Caco-2 (cell line): Measurements from ENCODE around the gene ST6GALNAC1. TPM values are rescaled to one million over a fixed set of nuclear protein-coding genes. Genes with fewer than 3 reads are reported as not detected.

Experiments used
- BruUV-seq: library from RNA; stranded (reverse); fragments of 400-500 nt; replicated peaks from 2 replicates; lab custom pipeline; 2021; lab: Mats Ljungman, UMichigan
- CTCF ChIA-PET: fragments of 300-600 bp; sonication (Branson Sonifier 250); formaldehyde crosslinking; loops from one replicate; lab custom pipeline; 2022; ENCODE audit warnings: antibody characterized with exemption; lab: Charles Lee
- POLR2A ChIA-PET: fragments of 300-600 bp; sonication (Branson Sonifier 250); formaldehyde crosslinking; loops from one replicate; lab custom pipeline; 2022; ENCODE audit warnings: antibody characterized with exemption; lab: Charles Lee
- DNase-seq, 2 experiments: peaks; one replicate each; pipeline versions ENCODE4 v3.0.0 to v3.0.0-alpha.2; 2020 to 2022
- H3K27me3 ChIP-seq: replicated peaks from 2 replicates; pipeline ENCODE4 v1.6.0; 2011; ENCODE audit warnings: low read length; ENCODE audit not compliant: control insufficient read depth, insufficient read depth
- H3K36me3 ChIP-seq: 2 replicates; pipeline ENCODE4 v1.5.1; 2011; ENCODE audit warnings: low read length; ENCODE audit not compliant: control insufficient read depth, insufficient read depth
- H3K4me1 ChIP-seq: fragments of 250-450 bp; sonication (Bioruptor Pico); 2 replicates; pipeline ENCODE4 v1.5.1; 2020; ENCODE audit warnings: mild to moderate bottlenecking
- H3K4me3 ChIP-seq: 2 replicates; pipeline ENCODE4 v1.5.1; 2011; ENCODE audit warnings: low read depth, mild to moderate bottlenecking, control low read depth, low read length
- H3K9me3 ChIP-seq: fragments of 250-450 bp; sonication (Bioruptor Pico); 2 replicates; pipeline ENCODE4 v1.5.1; 2020; ENCODE audit warnings: mild to moderate bottlenecking, moderate library complexity
- H3K27ac Mint-ChIP-seq: one replicate; pipeline ENCODE4 v1.8.0; 2022; ENCODE audit warnings: mixed read lengths; ENCODE audit not compliant: unreplicated experiment
- H3K27me3 Mint-ChIP-seq: one replicate; pipeline ENCODE4 v1.8.0; 2022; ENCODE audit warnings: mixed read lengths; ENCODE audit not compliant: insufficient read depth, unreplicated experiment
- H3K36me3 Mint-ChIP-seq: one replicate; pipeline ENCODE4 v1.8.0; 2022; ENCODE audit warnings: mild to moderate bottlenecking, mixed read lengths; ENCODE audit not compliant: insufficient read depth, unreplicated experiment
- H3K4me1 Mint-ChIP-seq: one replicate; pipeline ENCODE4 v1.8.0; 2022; ENCODE audit warnings: low read depth, mixed read lengths; ENCODE audit not compliant: unreplicated experiment
- H3K4me3 Mint-ChIP-seq: one replicate; pipeline ENCODE4 v1.8.0; 2022; ENCODE audit warnings: mild to moderate bottlenecking, moderate library complexity, mixed read lengths; ENCODE audit not compliant: unreplicated experiment
- H3K9me3 Mint-ChIP-seq: one replicate; pipeline ENCODE4 v1.8.0; 2022; ENCODE audit warnings: mixed read lengths; ENCODE audit not compliant: unreplicated experiment
- intact Hi-C: fragments of 100-400 bp; cut with micrococcal nuclease; formaldehyde crosslinking; loops from one replicate; pipeline ENCODE4 v1.10.0; 2022; ENCODE audit not compliant: unreplicated experiment
- total RNA-seq: library from RNA; stranded (reverse); gene quantifications from 2 replicates; pipeline ENCODE4 v1.2.3, GENCODE V29; 2022
- TF ChIP-seq, protein P1 (sequence below), 2 experiments: fragments of 200-600 bp in 1 of 2; IDR thresholded peaks; 1 replicate in 1 of 2; 2 replicates in 1 of 2; pipeline versions ENCODE4 v1.5.1 to v1.8.0; 2011 to 2022; ENCODE audit warnings: antibody characterized with exemption in 1 of 2, control low read depth in 1 of 2, inconsistent platforms in 1 of 2, low read depth in 1 of 2, low read length in 1 of 2, mild to moderate bottlenecking in 1 of 2, moderate library complexity in 1 of 2; ENCODE audit not compliant: insufficient read depth in 1 of 2, severe bottlenecking in 1 of 2, unreplicated experiment in 1 of 2

The ST6GALNAC1 gene
- total RNA-seq, 1 experiment from 2014 or later, result 1.7 TPM

GRCh38 chr17:76581515-76581914, 62.0 kb downstream of the ST6GALNAC1 start:
- H3K27ac Mint-ChIP-seq, result no peak overlapping the region
- TF ChIP-seq, protein P1, sequence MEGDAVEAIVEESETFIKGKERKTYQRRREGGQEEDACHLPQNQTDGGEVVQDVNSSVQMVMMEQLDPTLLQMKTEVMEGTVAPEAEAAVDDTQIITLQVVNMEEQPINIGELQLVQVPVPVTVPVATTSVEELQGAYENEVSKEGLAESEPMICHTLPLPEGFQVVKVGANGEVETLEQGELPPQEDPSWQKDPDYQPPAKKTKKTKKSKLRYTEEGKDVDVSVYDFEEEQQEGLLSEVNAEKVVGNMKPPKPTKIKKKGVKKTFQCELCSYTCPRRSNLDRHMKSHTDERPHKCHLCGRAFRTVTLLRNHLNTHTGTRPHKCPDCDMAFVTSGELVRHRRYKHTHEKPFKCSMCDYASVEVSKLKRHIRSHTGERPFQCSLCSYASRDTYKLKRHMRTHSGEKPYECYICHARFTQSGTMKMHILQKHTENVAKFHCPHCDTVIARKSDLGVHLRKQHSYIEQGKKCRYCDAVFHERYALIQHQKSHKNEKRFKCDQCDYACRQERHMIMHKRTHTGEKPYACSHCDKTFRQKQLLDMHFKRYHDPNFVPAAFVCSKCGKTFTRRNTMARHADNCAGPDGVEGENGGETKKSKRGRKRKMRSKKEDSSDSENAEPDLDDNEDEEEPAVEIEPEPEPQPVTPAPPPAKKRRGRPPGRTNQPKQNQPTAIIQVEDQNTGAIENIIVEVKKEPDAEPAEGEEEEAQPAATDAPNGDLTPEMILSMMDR (IDR thresholded peaks at IDR 0.05; ENCODE audit: insufficient read depth in 1 of 2, low read depth in 1 of 2, low read length in 1 of 2, severe bottlenecking in 1 of 2, unreplicated experiment in 1 of 2), result no peak
- H3K4me1 Mint-ChIP-seq, result no peaks in the 10 kb centered on the region
- CTCF ChIA-PET, result interaction anchor here (0.6 kb wide), 1 partner anchor 32 kb away, joined by 4 read pairs; no protein-coding TSS in a partner anchor
- H3K27me3 Mint-ChIP-seq, result no peaks in the 10 kb centered on the region
- DNase-seq, result no peak
- H3K9me3 ChIP-seq, result no peaks in the 10 kb centered on the region
- no peaks in the 10 kb centered on the region for H3K27me3 ChIP-seq
- BruUV-seq, result no TSS peak
- H3K4me1 ChIP-seq, result peaks cover 12% of the 10 kb centered on the region
- no peak overlapping the region for H3K4me3 Mint-ChIP-seq
- H3K9me3 Mint-ChIP-seq, result no peaks in the 10 kb centered on the region
- intact Hi-C loops, result no loop called here
- no peaks in the 10 kb centered on the region for H3K36me3 ChIP-seq
- no peaks in the 10 kb centered on the region for H3K36me3 Mint-ChIP-seq
- POLR2A ChIA-PET, result no interaction called here
- H3K4me3 ChIP-seq, result no peak overlapping the region

DNA sequence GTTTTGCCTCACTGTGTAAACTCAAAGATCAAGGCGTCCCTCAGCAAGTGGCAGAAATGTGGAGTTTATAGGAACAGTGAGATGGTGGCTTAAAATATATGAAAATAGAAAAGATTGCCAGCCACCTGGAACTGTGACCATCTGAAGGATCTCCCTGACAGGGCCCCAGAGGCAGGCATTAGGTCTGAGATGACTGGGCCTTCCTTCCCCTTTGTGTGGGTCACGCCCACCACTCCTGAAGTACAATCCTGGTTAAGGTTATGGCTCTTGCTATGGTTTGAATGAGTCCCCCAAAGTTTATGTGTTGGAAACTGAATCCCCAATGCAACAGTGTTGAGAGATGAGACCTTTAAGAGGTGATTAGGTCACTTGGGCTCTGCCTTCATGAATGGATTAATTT, 64.3 kb downstream of the ST6GALNAC1 start:
- Mint-ChIP-seq H3K27ac (no peak overlapping the region), H3K27me3 (no peaks in the 10 kb centered on the region), H3K4me3 (no peak overlapping the region), H3K4me1 (no peaks in the 10 kb centered on the region), H3K36me3 (peaks cover 2% of the 10 kb centered on the region), H3K9me3 (no peaks in the 10 kb centered on the region)
- ChIA-PET POLR2A (no interaction called here), CTCF (interaction anchor here (0.9 kb wide), 1 partner anchor 22 kb away, joined by 4 read pairs; no protein-coding TSS in a partner anchor)
- Histone ChIP-seq H3K4me3 (no peak overlapping the region), H3K9me3 (no peaks in the 10 kb centered on the region), H3K27me3 (no peaks in the 10 kb centered on the region), H3K36me3 (no peaks in the 10 kb centered on the region), H3K4me1 (no peaks in the 10 kb centered on the region)
- no peak for DNase-seq
- BruUV-seq, result no TSS peak
- TF ChIP-seq, protein P1 (IDR thresholded peaks at IDR 0.05; ENCODE audit: insufficient read depth in 1 of 2, low read depth in 1 of 2, low read length in 1 of 2, severe bottlenecking in 1 of 2, unreplicated experiment in 1 of 2), result no peak
- intact Hi-C loops, result no loop called here

DNA sequence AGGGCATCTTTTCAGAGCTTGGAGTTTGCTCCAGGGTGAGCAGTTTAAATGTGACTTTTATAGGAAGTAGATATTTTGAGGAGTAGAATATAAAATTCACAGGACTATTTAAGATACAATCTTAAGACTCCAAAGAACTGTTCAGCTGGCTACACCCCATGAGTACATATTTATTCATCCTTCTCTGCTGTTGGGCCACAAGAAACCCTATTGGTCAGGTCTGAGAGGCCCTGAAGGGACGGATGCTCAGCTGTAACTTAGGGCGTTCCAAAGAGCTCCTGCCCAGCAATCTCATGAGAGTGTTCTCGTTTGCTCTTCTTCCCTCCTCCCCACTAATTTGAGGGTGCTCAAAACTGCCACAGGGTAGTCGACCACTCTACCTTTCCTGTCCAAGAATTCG, 65.2 kb downstream of the ST6GALNAC1 start:
- intact Hi-C loops, result no loop called here
- no TSS peak for BruUV-seq
- Mint-ChIP-seq H3K36me3 (peaks cover 11% of the 10 kb centered on the region), H3K4me1 (no peaks in the 10 kb centered on the region), H3K4me3 (no peak overlapping the region), H3K27ac (no peak overlapping the region), H3K27me3 (no peaks in the 10 kb centered on the region), H3K9me3 (no peaks in the 10 kb centered on the region)
- TF ChIP-seq, protein P1 (IDR thresholded peaks at IDR 0.05; ENCODE audit: insufficient read depth in 1 of 2, low read depth in 1 of 2, low read length in 1 of 2, severe bottlenecking in 1 of 2, unreplicated experiment in 1 of 2), result no peak
- ChIA-PET POLR2A (no interaction called here), CTCF (no interaction called here)
- Histone ChIP-seq H3K4me3 (no peak overlapping the region), H3K27me3 (no peaks in the 10 kb centered on the region), H3K9me3 (no peaks in the 10 kb centered on the region), H3K36me3 (no peaks in the 10 kb centered on the region), H3K4me1 (no peaks in the 10 kb centered on the region)
- DNase-seq, result no peak
